Upper lobe of right lung (tissue), 1 donor: ENCODE data around the gene SCGB1D2. TPM values are rescaled to one million over a fixed set of nuclear protein-coding genes. Genes with fewer than 3 reads are reported as not detected.
"Not testable (repeated sequence)": the region's sequence is repeated elsewhere in the genome, so short reads cannot be mapped to it uniquely, and the experiment has no call there.

Experiments used
- ATAC-seq: fragments of 200-7000 bp; cut with Tn5 transposase; one replicate; pipeline ENCODE4 v1.9.1; 2020; ENCODE audit warnings: mild to moderate bottlenecking, moderate library complexity
- DNase-seq: peaks from one replicate; pipeline ENCODE4 v3.0.0-alpha.2; 2020
- H3K27ac ChIP-seq: fragments of 200-600 bp; one replicate; pipeline ENCODE4 v1.8.0; 2022
- H3K27me3 ChIP-seq: fragments of 200-600 bp; one replicate; pipeline ENCODE4 v1.8.0; 2022; ENCODE audit warnings: mild to moderate bottlenecking
- H3K36me3 ChIP-seq: fragments of 200-600 bp; one replicate; pipeline ENCODE4 v1.8.0; 2022
- H3K4me1 ChIP-seq: fragments of 200-600 bp; one replicate; pipeline ENCODE4 v1.8.0; 2022
- H3K4me3 ChIP-seq: fragments of 200-600 bp; one replicate; pipeline ENCODE4 v1.8.0; 2022; ENCODE audit warnings: mild to moderate bottlenecking
- H3K9me3 ChIP-seq: fragments of 200-600 bp; one replicate; pipeline ENCODE4 v1.8.0; 2022
- intact Hi-C: fragments of 100-400 bp; cut with DNase I; formaldehyde crosslinking; loops from one replicate; pipeline ENCODE4 v1.11.0; 2022
- total RNA-seq: library from RNA; stranded (reverse); fragmentation: NEBNext Ultra II Directional; extraction: Animal tissue kit (Norgen Biotek cat#: 25700); gene quantifications from one replicate; pipeline ENCODE4 v1.2.1, GENCODE V29; 2021
- TF ChIP-seq, protein P1 (sequence below): fragments of 200-600 bp; IDR thresholded peaks from one replicate; pipeline ENCODE4 v1.8.0; 2022; ENCODE audit warnings: antibody characterized with exemption
- donor health status: DM: no; HTN: yes; CAD: no; lungs with severe emphysema.

Gene SCGB1D2
- total RNA-seq, 1 donor from 2014 or later, result not detected

DNA sequence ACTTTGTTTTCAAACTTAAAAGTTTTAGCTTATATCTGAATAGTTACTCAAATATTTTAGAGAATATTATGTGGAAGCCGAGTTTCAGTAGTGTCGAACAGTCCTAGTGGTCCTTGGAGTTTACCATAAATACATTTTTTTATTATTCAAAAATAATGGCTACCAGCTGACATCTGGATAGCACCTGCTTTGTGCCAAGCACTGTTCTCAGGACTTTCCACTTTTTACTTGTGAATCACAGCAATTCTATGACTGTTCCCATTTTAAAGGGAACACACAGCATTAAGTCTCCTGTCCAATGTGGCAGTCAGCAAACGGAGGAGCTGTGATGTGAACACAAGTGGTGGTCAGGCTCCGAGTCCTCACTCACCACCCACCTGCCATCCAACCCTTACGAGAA lies 37.6 kb upstream of the SCGB1D2 start:
- Histone ChIP-seq H3K4me1 (no peaks in the 10 kb centered on the region), H3K27ac (no peak overlapping the region), H3K36me3 (no peaks in the 10 kb centered on the region), H3K4me3 (no peak overlapping the region), H3K9me3 (no peaks in the 10 kb centered on the region), H3K27me3 (no peaks in the 10 kb centered on the region)
- ATAC-seq, result no peak
- intact Hi-C loops, result no loop called here
- DNase-seq, result no peak
- TF ChIP-seq, protein P1, sequence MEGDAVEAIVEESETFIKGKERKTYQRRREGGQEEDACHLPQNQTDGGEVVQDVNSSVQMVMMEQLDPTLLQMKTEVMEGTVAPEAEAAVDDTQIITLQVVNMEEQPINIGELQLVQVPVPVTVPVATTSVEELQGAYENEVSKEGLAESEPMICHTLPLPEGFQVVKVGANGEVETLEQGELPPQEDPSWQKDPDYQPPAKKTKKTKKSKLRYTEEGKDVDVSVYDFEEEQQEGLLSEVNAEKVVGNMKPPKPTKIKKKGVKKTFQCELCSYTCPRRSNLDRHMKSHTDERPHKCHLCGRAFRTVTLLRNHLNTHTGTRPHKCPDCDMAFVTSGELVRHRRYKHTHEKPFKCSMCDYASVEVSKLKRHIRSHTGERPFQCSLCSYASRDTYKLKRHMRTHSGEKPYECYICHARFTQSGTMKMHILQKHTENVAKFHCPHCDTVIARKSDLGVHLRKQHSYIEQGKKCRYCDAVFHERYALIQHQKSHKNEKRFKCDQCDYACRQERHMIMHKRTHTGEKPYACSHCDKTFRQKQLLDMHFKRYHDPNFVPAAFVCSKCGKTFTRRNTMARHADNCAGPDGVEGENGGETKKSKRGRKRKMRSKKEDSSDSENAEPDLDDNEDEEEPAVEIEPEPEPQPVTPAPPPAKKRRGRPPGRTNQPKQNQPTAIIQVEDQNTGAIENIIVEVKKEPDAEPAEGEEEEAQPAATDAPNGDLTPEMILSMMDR, result no peak

DNA sequence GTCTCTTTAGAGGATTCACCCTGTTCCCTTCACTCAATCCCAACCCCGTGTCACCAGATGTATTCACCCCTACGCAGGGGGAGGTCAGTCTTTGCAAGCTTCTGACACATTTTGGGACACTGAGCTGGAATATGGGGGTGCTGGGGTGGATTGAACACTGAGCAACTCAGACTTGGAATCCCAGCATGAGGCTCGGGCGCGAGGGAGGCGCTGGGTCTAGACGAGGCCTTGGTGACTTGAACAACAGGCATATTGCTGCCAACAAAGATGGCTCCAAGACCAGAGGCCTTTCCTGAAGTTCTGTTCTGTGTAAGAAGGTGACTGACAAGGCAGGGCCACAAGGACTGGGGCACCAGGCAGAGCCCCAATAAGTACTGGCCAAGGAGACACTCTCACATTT lies 36.6 kb upstream of the SCGB1D2 start:
- Histone ChIP-seq H3K4me1 (no peaks in the 10 kb centered on the region), H3K27ac (no peak overlapping the region), H3K9me3 (no peaks in the 10 kb centered on the region), H3K4me3 (no peak overlapping the region), H3K36me3 (no peaks in the 10 kb centered on the region), H3K27me3 (no peaks in the 10 kb centered on the region)
- no peak for DNase-seq
- intact Hi-C loops, result no loop called here
- TF ChIP-seq, protein P1, result no peak
- peak; percentile 42 for ATAC-seq

DNA sequence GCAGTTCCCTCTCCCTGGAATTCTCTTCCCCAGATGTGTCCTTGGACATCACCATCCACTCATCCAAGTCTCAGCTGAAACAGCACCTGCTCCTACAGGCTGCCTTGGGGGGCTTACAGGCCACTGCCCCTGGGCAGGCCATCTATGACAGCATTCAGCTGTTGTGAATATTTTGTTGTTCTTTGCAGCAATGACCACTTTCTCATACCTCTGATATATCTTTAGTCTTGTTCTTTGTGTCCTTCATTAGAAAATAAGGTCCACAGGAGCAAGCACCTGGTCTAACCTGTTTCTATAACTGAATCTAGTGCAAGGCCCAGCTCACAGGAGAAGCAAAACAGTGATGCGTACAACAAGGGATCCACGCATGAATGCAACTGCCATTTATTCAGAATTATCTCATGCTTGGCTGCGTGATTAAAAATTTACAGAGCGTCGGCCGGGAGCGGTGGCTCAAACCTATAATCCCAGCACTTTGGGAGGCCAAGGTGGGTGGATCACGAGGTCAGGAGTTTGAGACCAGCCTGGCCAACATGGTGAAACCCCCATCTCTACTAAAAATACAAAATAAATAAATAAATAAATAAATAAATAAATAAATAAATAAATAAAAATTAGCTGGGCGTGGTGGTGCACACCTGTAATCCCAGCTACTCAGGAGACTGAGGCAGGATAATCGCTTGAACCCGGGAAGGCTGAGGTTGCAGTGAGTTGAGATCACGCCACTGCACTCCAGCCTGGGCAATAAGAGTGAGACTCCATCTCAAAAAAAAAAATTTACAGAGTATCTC lies 35.6 kb upstream of the SCGB1D2 start:
- ATAC-seq, H3K9me3 ChIP-seq, H3K4me3 ChIP-seq, H3K27me3 ChIP-seq, DNase-seq, H3K27ac ChIP-seq, intact Hi-C loops, H3K4me1 ChIP-seq, H3K36me3 ChIP-seq: not testable (repeated sequence)

GRCh38 chr11:62208785-62209144 lies 33.3 kb upstream of the SCGB1D2 start:
- TF ChIP-seq, protein P1, result no peak
- H3K4me3 ChIP-seq, result no peak overlapping the region
- H3K4me1 ChIP-seq, result no peaks in the 10 kb centered on the region
- DNase-seq (no peak), ATAC-seq (peak; percentile 32)
- H3K36me3 ChIP-seq, result no peaks in the 10 kb centered on the region
- no peaks in the 10 kb centered on the region for H3K9me3 ChIP-seq
- H3K27me3 ChIP-seq, result no peaks in the 10 kb centered on the region
- H3K27ac ChIP-seq, result no peak overlapping the region
- intact Hi-C loops, result no loop called here

- ATAC-seq (no peak), DNase-seq (no peak)
- H3K4me1 ChIP-seq, result no peaks in the 10 kb centered on the region
- H3K36me3 ChIP-seq, result no peaks in the 10 kb centered on the region
- H3K9me3 ChIP-seq, result peaks cover 2% of the 10 kb centered on the region
- intact Hi-C loops, result no loop called here
- TF ChIP-seq, protein P1, result no peak
- H3K27ac ChIP-seq, result no peak overlapping the region
- no peak overlapping the region for H3K4me3 ChIP-seq
- H3K27me3 ChIP-seq, result no peaks in the 10 kb centered on the region
Measured at GRCh38 chr11:62217191-62217748, 24.8 kb upstream of the SCGB1D2 start.

GRCh38 chr11:62221498-62221897 lies 20.5 kb upstream of the SCGB1D2 start:
- ATAC-seq, result no peak
- H3K27ac ChIP-seq, result no peak overlapping the region
- TF ChIP-seq, protein P1, result no peak
- intact Hi-C loops, result no loop called here
- no peaks in the 10 kb centered on the region for H3K27me3 ChIP-seq
- no peak overlapping the region for H3K4me3 ChIP-seq
- peaks cover 24% of the 10 kb centered on the region for H3K9me3 ChIP-seq
- no peaks in the 10 kb centered on the region for H3K4me1 ChIP-seq
- H3K36me3 ChIP-seq, result no peaks in the 10 kb centered on the region
- no peak for DNase-seq
